Posterior cingulate gyrus (tissue), 11 donors: Measurements from ENCODE around the gene MPRIP.

Source experiments
- DNase-seq, 10 donors: peaks; one replicate each; pipeline versions ENCODE4 v3.0.0 to v3.0.0-alpha.2; 2020 to 2021; ENCODE audit warnings: mixed read lengths in 3 of 10
- intact Hi-C: fragments of 100-400 bp; cut with DNase I; formaldehyde crosslinking; loops from one replicate; pipeline ENCODE4 v1.15.1; 2023

The MPRIP gene

GRCh38 chr17:17098551-17099179 lies 56.4 kb downstream of the MPRIP start:
- peak in 3 of 10 donors; percentile 44 to 72 (median 69) for DNase-seq
- intact Hi-C loops, result no loop called here

- intact Hi-C loops, result loop anchor here (10.0 kb wide), 1 partner anchor 97 kb away; no protein-coding TSS in a partner anchor
- peak in 2 of 10 donors; percentile 21 to 66 for DNase-seq
These were observed 59.9 kb downstream of the MPRIP start for GRCh38 chr17:17102176-17102575.

GRCh38 chr17:17103160-17103559 lies 60.9 kb downstream of the MPRIP start:
- peak in 2 of 10 donors; percentile 12 to 62 for DNase-seq
- intact Hi-C loops, result loop anchor here (10.0 kb wide), 1 partner anchor 98 kb away; no protein-coding TSS in a partner anchor

- intact Hi-C loops, result loop anchor here (10.0 kb wide), 1 partner anchor 99 kb away; no protein-coding TSS in a partner anchor
- no peak for DNase-seq
These were observed 61.8 kb downstream of the MPRIP start for GRCh38 chr17:17104036-17104435.

- DNase-seq, result peak; percentile 57 to 95 (median 64)
- intact Hi-C loops, result loop anchor here (10.0 kb wide), 1 partner anchor 100 kb away; no protein-coding TSS in a partner anchor
These were observed 62.2 kb downstream of the MPRIP start for GRCh38 chr17:17104494-17104893.

- intact Hi-C loops, result loop anchor here (10.0 kb wide), 1 partner anchor 101 kb away; no protein-coding TSS in a partner anchor
- DNase-seq, result peak in 2 of 10 donors; percentile 31 to 59
These were observed 63.7 kb downstream of the MPRIP start for GRCh38 chr17:17105976-17106375.

GRCh38 chr17:17106756-17107155 lies 64.5 kb downstream of the MPRIP start:
- intact Hi-C loops, result loop anchor here (10.0 kb wide), 1 partner anchor 102 kb away; no protein-coding TSS in a partner anchor
- DNase-seq, result no peak

GRCh38 chr17:17107281-17107680 lies 65.0 kb downstream of the MPRIP start:
- intact Hi-C loops, result loop anchor here (10.0 kb wide), 1 partner anchor 102 kb away; no protein-coding TSS in a partner anchor

GRCh38 chr17:17107891-17108431 lies 65.7 kb downstream of the MPRIP start:
- intact Hi-C loops, result loop anchor here (10.0 kb wide), 1 partner anchor 103 kb away; no protein-coding TSS in a partner anchor

More at GRCh38 chr17:17107281-17107680, 65.0 kb downstream of the MPRIP start:
- DNase-seq, result peak in 2 of 10 donors; percentile 29 to 75

GRCh38 chr17:17108451-17109049 lies 66.3 kb downstream of the MPRIP start:
- intact Hi-C loops, result loop anchor here (10.0 kb wide), 1 partner anchor 104 kb away; no protein-coding TSS in a partner anchor
- peak; percentile 53 to 96 (median 75) for DNase-seq

More at GRCh38 chr17:17107891-17108431, 65.7 kb downstream of the MPRIP start:
- peak in 2 of 10 donors; percentile 61 to 70 for DNase-seq

- intact Hi-C loops, result loop anchor here (10.0 kb wide), 1 partner anchor 104 kb away; no protein-coding TSS in a partner anchor
- DNase-seq, result peak in 2 of 10 donors; percentile 48 to 86
These were observed 67.0 kb downstream of the MPRIP start for GRCh38 chr17:17109256-17109655.

- peak in 2 of 10 donors; percentile 22 to 42 for DNase-seq
- intact Hi-C loops, result loop anchor here (10.0 kb wide), 1 partner anchor 105 kb away; no protein-coding TSS in a partner anchor
These were observed 67.7 kb downstream of the MPRIP start for GRCh38 chr17:17109907-17110306.

- peak in 1 of 10 donors; percentile 59 for DNase-seq
- intact Hi-C loops, result no loop called here
These were observed 68.3 kb downstream of the MPRIP start for GRCh38 chr17:17110520-17110919.

GRCh38 chr17:17111401-17112393 lies 69.4 kb downstream of the MPRIP start:
- intact Hi-C loops, result no loop called here
- peak in 3 of 10 donors; percentile 84 to 91 (median 86) for DNase-seq

GRCh38 chr17:17112628-17113200 lies 70.5 kb downstream of the MPRIP start:
- intact Hi-C loops, result no loop called here
- peak in 3 of 10 donors; percentile 42 to 70 (median 58) for DNase-seq

GRCh38 chr17:17114592-17115225 lies 72.5 kb downstream of the MPRIP start:
- peak in 3 of 10 donors; percentile 83 to 88 (median 83) for DNase-seq
- intact Hi-C loops, result no loop called here

- peak in 2 of 10 donors; percentile 14 to 32 for DNase-seq
- intact Hi-C loops, result no loop called here
These were observed 73.4 kb downstream of the MPRIP start for GRCh38 chr17:17115620-17116019.

- no peak for DNase-seq
- intact Hi-C loops, result no loop called here
These were observed 74.1 kb downstream of the MPRIP start for GRCh38 chr17:17116406-17116805.

GRCh38 chr17:17117923-17118322 lies 75.7 kb downstream of the MPRIP start:
- intact Hi-C loops, result no loop called here
- DNase-seq, result peak in 3 of 10 donors; percentile 36 to 50 (median 39)
